Measurements from ENCODE around the gene EPB41L4A.

DNA sequence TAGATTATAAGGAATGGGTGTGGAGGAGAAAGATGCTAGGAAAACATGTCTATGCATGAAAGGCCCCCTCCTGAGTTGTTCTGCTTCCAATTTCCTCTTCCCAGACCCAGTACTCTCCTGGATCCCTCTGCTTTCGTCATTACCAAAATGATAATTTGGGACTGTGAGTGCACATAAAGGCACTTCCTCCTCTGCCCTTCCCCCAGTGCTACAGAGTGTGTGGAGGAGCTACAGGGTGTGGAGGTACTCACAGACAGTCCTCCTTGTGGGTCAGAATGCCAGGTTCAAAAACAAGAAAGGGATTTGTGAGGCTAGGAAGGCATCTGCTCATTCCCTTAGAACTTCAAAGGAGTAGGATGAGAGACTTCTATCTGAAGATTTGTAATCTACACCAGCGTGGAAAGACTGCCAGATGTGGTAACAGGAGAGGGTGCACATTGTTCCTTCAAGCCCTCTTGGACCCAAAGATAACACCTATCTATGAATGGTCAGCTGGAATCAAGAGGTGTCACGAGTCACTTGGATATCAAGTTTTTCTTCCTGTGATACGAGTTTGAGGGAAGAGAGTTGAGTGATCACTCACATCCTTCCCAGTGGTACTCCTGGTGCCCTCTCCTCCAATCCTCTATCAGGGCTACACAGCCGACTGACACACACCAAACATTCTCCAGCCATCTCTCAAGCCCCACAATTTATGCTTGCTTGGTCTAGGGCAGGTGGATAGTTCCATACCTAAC lies 201.1 kb downstream of the EPB41L4A start:
- no peak for TF ChIP-seq POLR2A (IDR thresholded peaks at IDR 0.05; ENCODE audit: low read depth)
- TF ChIP-seq, protein P1, sequence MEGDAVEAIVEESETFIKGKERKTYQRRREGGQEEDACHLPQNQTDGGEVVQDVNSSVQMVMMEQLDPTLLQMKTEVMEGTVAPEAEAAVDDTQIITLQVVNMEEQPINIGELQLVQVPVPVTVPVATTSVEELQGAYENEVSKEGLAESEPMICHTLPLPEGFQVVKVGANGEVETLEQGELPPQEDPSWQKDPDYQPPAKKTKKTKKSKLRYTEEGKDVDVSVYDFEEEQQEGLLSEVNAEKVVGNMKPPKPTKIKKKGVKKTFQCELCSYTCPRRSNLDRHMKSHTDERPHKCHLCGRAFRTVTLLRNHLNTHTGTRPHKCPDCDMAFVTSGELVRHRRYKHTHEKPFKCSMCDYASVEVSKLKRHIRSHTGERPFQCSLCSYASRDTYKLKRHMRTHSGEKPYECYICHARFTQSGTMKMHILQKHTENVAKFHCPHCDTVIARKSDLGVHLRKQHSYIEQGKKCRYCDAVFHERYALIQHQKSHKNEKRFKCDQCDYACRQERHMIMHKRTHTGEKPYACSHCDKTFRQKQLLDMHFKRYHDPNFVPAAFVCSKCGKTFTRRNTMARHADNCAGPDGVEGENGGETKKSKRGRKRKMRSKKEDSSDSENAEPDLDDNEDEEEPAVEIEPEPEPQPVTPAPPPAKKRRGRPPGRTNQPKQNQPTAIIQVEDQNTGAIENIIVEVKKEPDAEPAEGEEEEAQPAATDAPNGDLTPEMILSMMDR (IDR thresholded peaks at IDR 0.05) = no peak
- no peak for TF ChIP-seq POLR2AphosphoS5 (IDR thresholded peaks at IDR 0.05)
